Measurements from ENCODE around the gene SLC6A15.

SLC6A15 gene

DNA sequence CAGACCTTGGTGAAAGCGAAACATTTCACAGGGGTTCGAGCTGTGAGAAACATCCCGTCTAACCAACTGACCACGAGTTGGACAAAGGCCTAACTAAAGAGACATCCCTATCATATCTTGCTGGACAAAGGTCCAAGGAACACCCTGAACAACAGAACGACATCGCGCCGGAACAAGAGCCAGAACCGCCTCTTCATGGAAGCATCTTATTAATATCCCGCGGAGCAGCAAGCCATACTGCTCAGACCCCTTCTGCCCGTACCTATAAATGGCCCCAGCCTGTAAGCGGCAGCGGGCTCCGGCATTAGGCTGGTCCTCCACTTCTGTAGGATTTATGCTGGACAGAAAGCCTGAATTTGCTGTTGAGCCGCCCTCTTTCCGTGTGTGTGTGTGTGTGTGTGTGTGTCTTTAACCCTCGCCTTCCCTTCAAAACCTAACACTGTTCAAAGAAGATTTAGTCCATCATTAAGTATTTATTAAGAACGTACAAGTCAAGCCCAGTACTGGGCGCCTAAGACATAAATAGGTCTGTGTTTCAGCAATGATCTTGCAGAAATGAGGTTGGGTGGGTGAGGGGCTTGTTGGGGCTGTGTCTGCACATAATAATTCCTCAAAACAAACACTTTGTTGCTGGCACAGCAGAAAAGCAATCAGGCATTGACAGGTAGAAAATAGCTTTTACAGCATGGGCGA lies 1.9 kb downstream of the SLC6A15 start:
- H3K27ac ChIP-seq = no peak overlapping the region
- TF ChIP-seq, protein P1, sequence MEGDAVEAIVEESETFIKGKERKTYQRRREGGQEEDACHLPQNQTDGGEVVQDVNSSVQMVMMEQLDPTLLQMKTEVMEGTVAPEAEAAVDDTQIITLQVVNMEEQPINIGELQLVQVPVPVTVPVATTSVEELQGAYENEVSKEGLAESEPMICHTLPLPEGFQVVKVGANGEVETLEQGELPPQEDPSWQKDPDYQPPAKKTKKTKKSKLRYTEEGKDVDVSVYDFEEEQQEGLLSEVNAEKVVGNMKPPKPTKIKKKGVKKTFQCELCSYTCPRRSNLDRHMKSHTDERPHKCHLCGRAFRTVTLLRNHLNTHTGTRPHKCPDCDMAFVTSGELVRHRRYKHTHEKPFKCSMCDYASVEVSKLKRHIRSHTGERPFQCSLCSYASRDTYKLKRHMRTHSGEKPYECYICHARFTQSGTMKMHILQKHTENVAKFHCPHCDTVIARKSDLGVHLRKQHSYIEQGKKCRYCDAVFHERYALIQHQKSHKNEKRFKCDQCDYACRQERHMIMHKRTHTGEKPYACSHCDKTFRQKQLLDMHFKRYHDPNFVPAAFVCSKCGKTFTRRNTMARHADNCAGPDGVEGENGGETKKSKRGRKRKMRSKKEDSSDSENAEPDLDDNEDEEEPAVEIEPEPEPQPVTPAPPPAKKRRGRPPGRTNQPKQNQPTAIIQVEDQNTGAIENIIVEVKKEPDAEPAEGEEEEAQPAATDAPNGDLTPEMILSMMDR (conservative IDR thresholded peaks at IDR 0.05) = no peak
- TF ChIP-seq ZFX (IDR thresholded peaks at IDR 0.05) = no peak

DNA sequence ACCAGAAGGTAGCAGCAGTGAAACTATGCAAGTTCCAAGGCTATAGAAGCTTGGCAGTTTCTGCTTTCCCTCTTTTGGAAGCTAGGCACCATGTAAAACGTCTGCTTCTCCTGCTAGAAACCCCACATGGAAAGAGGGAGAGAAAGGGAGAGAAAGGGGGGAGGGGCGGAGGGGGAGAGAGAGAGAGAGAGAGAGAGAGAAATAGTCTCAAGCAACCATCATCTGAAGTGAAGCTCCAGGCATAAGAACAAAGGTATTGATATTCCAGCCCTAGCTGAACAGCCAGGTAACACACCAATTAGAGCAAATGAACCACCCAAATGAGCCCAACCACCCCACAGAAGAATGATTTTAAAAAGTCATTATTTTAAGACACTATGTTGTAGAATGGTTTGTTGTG lies 8.5 kb downstream of the SLC6A15 start:
- TF ChIP-seq, protein P1 (conservative IDR thresholded peaks at IDR 0.05) = no peak
- TF ChIP-seq ZFX (IDR thresholded peaks at IDR 0.05) = no peak
- no peak overlapping the region for H3K27ac ChIP-seq

DNA sequence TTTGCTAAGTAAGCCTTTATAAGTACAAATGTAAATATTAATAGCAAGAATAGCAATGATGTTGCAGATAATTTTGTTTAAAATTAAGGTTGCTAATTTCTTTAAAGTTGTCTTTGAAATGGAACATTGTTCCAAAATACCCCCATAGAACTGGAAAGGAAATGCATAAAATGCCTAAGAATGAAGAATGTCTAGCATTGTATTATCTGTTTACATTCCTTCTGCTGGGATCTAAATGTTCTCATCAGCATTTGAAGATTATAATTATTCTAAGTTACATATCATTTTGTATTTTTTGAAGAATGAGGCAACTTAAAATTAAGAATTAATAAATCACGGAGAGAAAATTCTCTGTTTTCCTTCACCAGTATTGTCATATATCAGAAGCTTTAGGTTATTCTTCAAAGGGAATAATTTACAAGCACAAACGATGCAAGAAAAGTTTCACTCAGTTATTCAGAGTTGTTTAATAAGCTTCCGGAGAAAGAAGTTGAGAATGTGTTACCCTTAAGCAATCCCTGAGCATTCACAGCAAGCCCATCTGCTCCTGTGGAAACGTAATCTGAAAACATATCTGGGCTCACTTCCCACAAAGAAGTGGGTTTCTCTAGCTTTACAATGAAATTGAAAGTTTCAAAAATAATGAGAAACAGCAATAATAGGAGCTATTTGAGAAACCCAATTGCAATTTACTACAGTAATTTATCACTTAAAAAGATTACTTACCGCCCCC lies 21.3 kb downstream of the SLC6A15 start:
- TF ChIP-seq ZFX (IDR thresholded peaks at IDR 0.05) = no peak
- TF ChIP-seq, protein P1 (conservative IDR thresholded peaks at IDR 0.05) = no peak
- no peak overlapping the region for H3K27ac ChIP-seq

DNA sequence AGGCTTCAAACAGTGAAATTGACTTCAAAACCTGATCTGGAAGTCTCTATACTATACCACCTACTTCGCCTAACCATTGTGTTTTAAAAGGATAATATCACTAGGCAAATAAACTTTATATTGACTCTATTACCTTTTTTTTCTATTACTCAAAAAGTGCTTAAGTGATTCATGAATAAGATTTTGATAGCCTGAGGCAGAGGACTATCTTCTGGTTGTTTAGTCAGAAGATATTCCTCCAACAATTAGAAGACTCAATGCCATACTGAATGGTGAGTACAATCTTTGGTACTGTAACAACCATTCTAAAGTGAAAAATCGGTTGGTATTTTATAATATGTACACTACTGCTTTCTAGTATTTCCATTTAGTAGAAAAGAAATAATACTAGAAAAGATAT lies 22.8 kb downstream of the SLC6A15 start:
- H3K27ac ChIP-seq = no peak overlapping the region
- TF ChIP-seq, protein P1 (conservative IDR thresholded peaks at IDR 0.05) = no peak
- no peak for TF ChIP-seq ZFX (IDR thresholded peaks at IDR 0.05)

DNA sequence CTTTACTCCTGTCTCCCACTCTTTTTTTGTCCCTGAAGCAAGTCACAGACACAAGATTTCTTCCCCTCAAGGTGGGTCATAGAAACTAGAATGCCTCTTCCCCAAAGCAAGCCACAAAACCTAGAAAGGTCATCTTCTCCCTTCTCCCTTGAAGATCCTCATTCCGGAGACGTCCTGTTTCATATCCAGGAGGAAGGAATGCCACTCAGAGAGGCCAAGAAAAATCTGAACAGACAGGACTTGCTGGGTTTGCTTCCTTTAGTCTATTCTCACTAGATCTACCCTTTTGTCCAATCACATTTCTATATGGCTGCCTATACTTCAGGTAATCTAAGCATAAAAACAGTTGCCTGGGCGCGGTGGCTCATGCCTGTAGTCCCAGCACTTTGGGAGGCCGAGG lies 23.7 kb downstream of the SLC6A15 start:
- H3K27ac ChIP-seq = no peak overlapping the region
- TF ChIP-seq, protein P1 (conservative IDR thresholded peaks at IDR 0.05) = no peak
- TF ChIP-seq ZFX (IDR thresholded peaks at IDR 0.05) = no peak

DNA sequence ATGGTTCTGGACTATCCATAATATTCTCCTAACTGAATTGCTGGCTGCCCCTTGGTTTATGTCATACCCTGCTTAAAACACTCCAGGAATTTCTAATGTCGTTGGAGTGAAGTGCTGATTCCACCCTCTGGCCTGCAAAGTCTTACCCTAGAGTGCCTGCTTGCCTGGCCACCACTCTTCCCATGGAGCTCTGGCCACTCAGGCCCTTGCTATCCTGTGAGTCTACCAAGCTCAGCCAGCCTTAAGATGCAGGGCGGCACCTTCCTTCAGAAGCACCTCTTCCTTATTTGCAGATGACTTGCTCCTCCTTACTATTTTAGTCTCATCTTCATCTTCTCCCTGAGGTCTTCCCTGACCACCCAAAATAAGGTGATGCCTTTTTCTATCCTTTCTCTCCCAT lies 35.3 kb downstream of the SLC6A15 start:
- TF ChIP-seq, protein P1 (conservative IDR thresholded peaks at IDR 0.05) = no peak
- TF ChIP-seq ZFX (IDR thresholded peaks at IDR 0.05) = no peak
- no peak overlapping the region for H3K27ac ChIP-seq

DNA sequence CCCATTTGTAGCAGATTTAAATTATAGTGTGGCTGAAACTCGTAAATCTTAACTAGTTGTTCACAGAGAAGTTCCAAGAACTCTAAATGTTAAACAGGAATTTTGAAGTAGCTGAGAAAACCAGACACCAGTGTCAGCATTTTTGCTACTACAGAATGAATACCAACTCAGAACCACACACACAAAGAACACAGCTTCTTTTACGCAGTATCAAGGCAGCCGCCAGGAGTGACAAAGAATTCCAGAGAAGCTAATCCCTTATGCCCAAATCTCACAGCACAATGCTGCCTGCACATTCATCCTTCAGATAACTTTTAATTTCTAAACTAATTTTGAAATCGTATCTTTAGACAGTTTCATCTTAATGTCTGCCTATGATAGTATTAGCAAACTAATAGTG lies 37.4 kb downstream of the SLC6A15 start:
- TF ChIP-seq ZFX (IDR thresholded peaks at IDR 0.05) = no peak
- TF ChIP-seq, protein P1 (conservative IDR thresholded peaks at IDR 0.05) = no peak

More for the DNA sequence above, 37.4 kb downstream of the SLC6A15 start:
- no peak overlapping the region for H3K27ac ChIP-seq
